HUES48 (cell line): Measurements from ENCODE around the gene G3BP1.
"Not testable (repeated sequence)": the region's sequence is repeated elsewhere in the genome, so short reads cannot be mapped to it uniquely, and the experiment has no call there.

Experiments used
- H3K27ac ChIP-seq: one replicate; pipeline ENCODE4 v1.7.0; 2013; ENCODE audit warnings: low read depth, low read length, inconsistent platforms
- H3K27me3 ChIP-seq: 2 replicates; pipeline ENCODE4 v1.6.1; 2013; ENCODE audit warnings: mild to moderate bottlenecking, low read length; ENCODE audit not compliant: control insufficient read depth, insufficient read depth
- H3K36me3 ChIP-seq: 2 replicates; pipeline ENCODE4 v1.6.1; 2013; ENCODE audit warnings: low read length; ENCODE audit not compliant: control insufficient read depth, insufficient read depth
- H3K4me1 ChIP-seq: 2 replicates; pipeline ENCODE4 v1.6.1; 2013; ENCODE audit warnings: mild to moderate bottlenecking, low read length; ENCODE audit not compliant: control insufficient read depth, insufficient read depth
- H3K4me3 ChIP-seq: 2 replicates; pipeline ENCODE4 v1.5.1; 2013; ENCODE audit warnings: mild to moderate bottlenecking, low read depth, low read length
- H3K9ac ChIP-seq: 2 replicates; pipeline ENCODE4 v1.6.1; 2013; ENCODE audit warnings: mild to moderate bottlenecking, low read depth, low read length, moderate library complexity
- H3K9me3 ChIP-seq: 2 replicates; pipeline ENCODE4 v1.6.1; 2013; ENCODE audit warnings: low read length; ENCODE audit not compliant: control insufficient read depth, insufficient read depth

G3BP1 gene

GRCh38 chr5:151775025-151775606 is 3.4 kb downstream of the G3BP1 start:
- Histone ChIP-seq H3K36me3 (peaks cover 30% of the 10 kb centered on the region), H3K27ac (no peak overlapping the region), H3K9me3 (no peaks in the 10 kb centered on the region), H3K9ac (no peak overlapping the region), H3K4me1 (peaks cover 32% of the 10 kb centered on the region), H3K4me3 (peak overlapping the region; percentile 99), H3K27me3 (no peaks in the 10 kb centered on the region)

DNA sequence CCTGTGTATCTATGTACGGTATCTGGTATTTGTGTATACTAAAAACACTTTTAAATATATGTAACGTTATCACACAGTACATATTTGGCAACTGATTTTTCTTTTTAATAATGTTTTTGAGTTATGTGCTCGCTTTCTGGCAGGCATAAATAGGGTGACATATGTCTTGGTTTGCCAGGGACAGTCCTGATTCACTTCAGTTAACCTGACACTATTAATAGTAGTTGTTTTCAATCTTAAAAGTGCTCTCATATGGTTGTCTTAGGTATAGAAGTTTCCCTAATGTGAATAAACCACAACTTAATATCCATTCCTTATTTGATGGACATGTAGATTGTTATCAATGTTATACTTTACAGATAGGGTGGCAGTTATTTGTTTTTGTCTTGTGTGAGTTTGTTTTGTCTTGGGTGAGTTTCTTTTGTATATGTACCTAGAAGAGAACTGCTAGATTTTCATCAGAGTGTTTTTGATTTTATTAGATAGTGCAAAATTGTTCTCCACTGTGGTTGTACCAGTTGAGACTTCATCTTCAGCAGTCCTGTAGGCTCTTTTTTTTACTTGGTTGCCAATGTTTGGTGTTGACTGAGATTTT is 7.9 kb downstream of the G3BP1 start:
- peaks cover 39% of the 10 kb centered on the region for H3K4me1 ChIP-seq

DNA sequence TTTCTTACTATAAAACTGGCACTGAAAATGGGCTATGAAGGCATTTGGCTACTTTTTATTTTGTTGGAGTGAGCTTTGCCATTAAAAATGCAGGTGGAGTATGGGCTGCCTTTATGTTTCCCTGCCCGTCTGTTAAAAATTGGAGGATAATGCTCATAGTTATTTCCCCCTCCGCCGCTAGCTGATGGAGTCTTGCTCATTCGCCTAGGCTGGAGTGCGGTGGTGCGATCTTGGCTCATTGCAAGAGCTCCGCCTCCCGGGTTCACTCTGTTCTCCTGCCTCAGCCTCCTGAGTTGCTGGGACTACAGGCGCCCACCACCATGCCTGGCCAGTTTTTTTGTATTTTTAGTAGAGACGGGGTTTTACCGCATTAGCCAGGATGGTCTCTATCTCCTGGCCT is 8.6 kb downstream of the G3BP1 start:
- Histone ChIP-seq H3K27me3 (no peaks in the 10 kb centered on the region), H3K9me3 (no peaks in the 10 kb centered on the region), H3K9ac (no peak overlapping the region), H3K4me3 (no peak overlapping the region), H3K36me3 (peaks cover 28% of the 10 kb centered on the region), H3K4me1 (peaks cover 34% of the 10 kb centered on the region), H3K27ac (no peak overlapping the region)

More for the DNA sequence above, 7.9 kb downstream of the G3BP1 start:
- Histone ChIP-seq H3K27ac (no peak overlapping the region), H3K27me3 (no peaks in the 10 kb centered on the region), H3K9ac (no peak overlapping the region), H3K36me3 (peaks cover 34% of the 10 kb centered on the region), H3K4me3 (no peak overlapping the region), H3K9me3 (no peaks in the 10 kb centered on the region)

- no peaks in the 10 kb centered on the region for H3K27me3 ChIP-seq
- no peaks in the 10 kb centered on the region for H3K9me3 ChIP-seq
- H3K4me1 ChIP-seq: peaks cover 26% of the 10 kb centered on the region
- H3K9ac ChIP-seq: no peak overlapping the region
- no peak overlapping the region for H3K4me3 ChIP-seq
- no peak overlapping the region for H3K27ac ChIP-seq
- peaks cover 24% of the 10 kb centered on the region for H3K36me3 ChIP-seq
Measured at GRCh38 chr5:151781201-151781600, 9.4 kb downstream of the G3BP1 start.

GRCh38 chr5:151783664-151784063 is 11.9 kb downstream of the G3BP1 start:
- not testable (repeated sequence) for H3K4me3 ChIP-seq, H3K27me3 ChIP-seq, H3K9me3 ChIP-seq, H3K27ac ChIP-seq, H3K9ac ChIP-seq
- H3K36me3 ChIP-seq: peaks cover 29% of the 10 kb centered on the region
- H3K4me1 ChIP-seq: peaks cover 25% of the 10 kb centered on the region

GRCh38 chr5:151784141-151784540 is 12.4 kb downstream of the G3BP1 start:
- Histone ChIP-seq H3K27me3 (no peaks in the 10 kb centered on the region), H3K36me3 (peaks cover 34% of the 10 kb centered on the region), H3K9me3 (no peaks in the 10 kb centered on the region), H3K27ac (no peak overlapping the region), H3K9ac (no peak overlapping the region), H3K4me3 (no peak overlapping the region), H3K4me1 (peaks cover 25% of the 10 kb centered on the region)

- H3K27ac ChIP-seq: no peak overlapping the region
- no peaks in the 10 kb centered on the region for H3K27me3 ChIP-seq
- peaks cover 55% of the 10 kb centered on the region for H3K36me3 ChIP-seq
- no peaks in the 10 kb centered on the region for H3K9me3 ChIP-seq
- no peak overlapping the region for H3K9ac ChIP-seq
- peaks cover 15% of the 10 kb centered on the region; the same call in 1 of the 2 replicates for H3K4me1 ChIP-seq
- H3K4me3 ChIP-seq: no peak overlapping the region
Measured at GRCh38 chr5:151786468-151786867, 14.7 kb downstream of the G3BP1 start.

DNA sequence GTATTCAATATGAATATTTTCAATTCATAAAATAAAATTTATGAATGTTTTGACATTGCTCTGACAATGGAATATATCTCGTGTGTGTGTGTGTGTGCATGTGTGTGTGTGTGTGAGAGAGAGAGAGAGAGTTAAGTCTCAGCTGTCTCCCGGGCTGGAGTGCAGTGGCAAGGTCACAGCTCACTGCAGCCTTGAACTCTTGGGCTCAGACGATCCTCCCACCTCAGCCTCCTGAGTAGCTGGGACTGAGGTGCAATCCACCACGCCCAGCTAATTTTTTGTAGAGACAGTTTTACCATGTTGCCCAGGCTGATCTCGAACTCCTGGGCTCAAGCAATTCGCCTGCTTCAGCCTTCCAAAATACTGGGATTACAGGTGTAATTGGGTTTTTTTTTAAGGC is 16.1 kb downstream of the G3BP1 start:
- no peaks in the 10 kb centered on the region for H3K27me3 ChIP-seq
- no peaks in the 10 kb centered on the region for H3K9me3 ChIP-seq
- H3K4me3 ChIP-seq: no peak overlapping the region
- peaks cover 9% of the 10 kb centered on the region; the same call in 1 of the 2 replicates for H3K4me1 ChIP-seq
- peaks cover 66% of the 10 kb centered on the region for H3K36me3 ChIP-seq
- H3K9ac ChIP-seq: no peak overlapping the region
- no peak overlapping the region for H3K27ac ChIP-seq

GRCh38 chr5:151793358-151793757 is 21.6 kb downstream of the G3BP1 start:
- H3K4me1 ChIP-seq: no peaks in the 10 kb centered on the region
- no peaks in the 10 kb centered on the region for H3K9me3 ChIP-seq
- no peak overlapping the region for H3K27ac ChIP-seq
- H3K27me3 ChIP-seq: no peaks in the 10 kb centered on the region
- no peak overlapping the region for H3K9ac ChIP-seq
- H3K36me3 ChIP-seq: peaks cover 99% of the 10 kb centered on the region
- no peak overlapping the region for H3K4me3 ChIP-seq

- no peak overlapping the region for H3K27ac ChIP-seq
- peaks cover 99% of the 10 kb centered on the region for H3K36me3 ChIP-seq
- no peak overlapping the region for H3K4me3 ChIP-seq
- H3K9me3 ChIP-seq: no peaks in the 10 kb centered on the region
- no peak overlapping the region for H3K9ac ChIP-seq
- no peaks in the 10 kb centered on the region for H3K27me3 ChIP-seq
- H3K4me1 ChIP-seq: no peaks in the 10 kb centered on the region
Measured at GRCh38 chr5:151795426-151795825, 23.7 kb downstream of the G3BP1 start.

- no peaks in the 10 kb centered on the region for H3K9me3 ChIP-seq
- H3K4me1 ChIP-seq: no peaks in the 10 kb centered on the region
- no peak overlapping the region for H3K9ac ChIP-seq
- H3K27ac ChIP-seq: no peak overlapping the region
- H3K36me3 ChIP-seq: peaks cover 97% of the 10 kb centered on the region
- H3K27me3 ChIP-seq: no peaks in the 10 kb centered on the region
- H3K4me3 ChIP-seq: no peak overlapping the region
Measured at GRCh38 chr5:151798674-151799073, 26.9 kb downstream of the G3BP1 start.
